ENCODE data around the gene RDH13. TPM values are rescaled to one million over a fixed set of nuclear protein-coding genes. Genes with fewer than 3 reads are reported as not detected.

RDH13 gene
- total RNA-seq, 1 donor from 2014 or later: 37.9 TPM

DNA sequence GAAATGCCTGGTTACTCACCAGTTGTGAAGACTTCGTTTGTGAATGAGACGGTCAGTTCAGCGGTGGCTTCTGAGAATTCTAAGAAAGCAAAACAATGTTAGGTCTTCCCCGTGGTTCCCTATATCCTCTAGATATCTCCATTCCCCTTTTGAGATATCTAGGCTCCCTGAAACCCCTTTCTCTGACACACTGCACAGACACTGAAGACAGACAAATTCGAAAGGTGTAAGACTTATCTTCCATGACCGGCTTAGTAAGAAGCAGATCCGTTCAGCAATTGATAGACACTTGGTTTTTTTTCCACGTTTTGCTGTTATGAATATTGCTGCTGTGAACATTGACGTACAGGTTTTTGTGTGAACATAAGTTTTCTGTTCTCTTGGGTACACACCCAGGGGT, 44.3 kb downstream of the RDH13 start:
- H3K9me3 Mint-ChIP-seq: no peaks in the 10 kb centered on the region
- TF ChIP-seq, protein P1, sequence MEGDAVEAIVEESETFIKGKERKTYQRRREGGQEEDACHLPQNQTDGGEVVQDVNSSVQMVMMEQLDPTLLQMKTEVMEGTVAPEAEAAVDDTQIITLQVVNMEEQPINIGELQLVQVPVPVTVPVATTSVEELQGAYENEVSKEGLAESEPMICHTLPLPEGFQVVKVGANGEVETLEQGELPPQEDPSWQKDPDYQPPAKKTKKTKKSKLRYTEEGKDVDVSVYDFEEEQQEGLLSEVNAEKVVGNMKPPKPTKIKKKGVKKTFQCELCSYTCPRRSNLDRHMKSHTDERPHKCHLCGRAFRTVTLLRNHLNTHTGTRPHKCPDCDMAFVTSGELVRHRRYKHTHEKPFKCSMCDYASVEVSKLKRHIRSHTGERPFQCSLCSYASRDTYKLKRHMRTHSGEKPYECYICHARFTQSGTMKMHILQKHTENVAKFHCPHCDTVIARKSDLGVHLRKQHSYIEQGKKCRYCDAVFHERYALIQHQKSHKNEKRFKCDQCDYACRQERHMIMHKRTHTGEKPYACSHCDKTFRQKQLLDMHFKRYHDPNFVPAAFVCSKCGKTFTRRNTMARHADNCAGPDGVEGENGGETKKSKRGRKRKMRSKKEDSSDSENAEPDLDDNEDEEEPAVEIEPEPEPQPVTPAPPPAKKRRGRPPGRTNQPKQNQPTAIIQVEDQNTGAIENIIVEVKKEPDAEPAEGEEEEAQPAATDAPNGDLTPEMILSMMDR (conservative IDR thresholded peaks at IDR 0.05): no peak

DNA sequence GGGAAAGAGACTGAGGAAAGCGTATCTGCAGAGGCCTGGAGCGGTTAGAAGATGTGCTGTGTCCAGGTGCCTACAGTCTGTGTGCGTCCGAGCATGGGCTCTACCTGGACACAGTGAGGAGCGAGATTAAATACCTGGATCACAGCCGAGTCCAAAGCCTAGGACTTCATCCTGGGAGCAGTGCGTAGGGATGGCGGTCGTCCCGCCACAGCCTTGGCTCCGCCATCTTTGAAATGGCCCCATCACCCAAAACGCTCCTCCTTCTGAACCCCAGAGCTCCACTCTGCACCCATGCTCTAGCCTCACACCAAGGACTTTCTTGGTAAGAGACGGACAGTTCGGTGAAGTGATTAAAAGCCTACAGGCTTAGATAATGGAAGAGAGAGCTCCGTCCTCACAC, 44.7 kb downstream of the RDH13 start:
- H3K4me3 Mint-ChIP-seq: no peak overlapping the region
- no peaks in the 10 kb centered on the region for H3K4me1 Mint-ChIP-seq (ENCODE audit: unreplicated experiment)
- H3K36me3 Mint-ChIP-seq: peaks cover 3% of the 10 kb centered on the region
- TF ChIP-seq, protein P1 (conservative IDR thresholded peaks at IDR 0.05): no peak
- no peak overlapping the region for H3K27ac Mint-ChIP-seq
- H3K27me3 Mint-ChIP-seq: peaks cover 2% of the 10 kb centered on the region
- H3K9me3 Mint-ChIP-seq: no peaks in the 10 kb centered on the region
- DNase-seq (ENCODE audit: extremely low spot score, unreplicated experiment): no peak

More for the DNA sequence above, 44.3 kb downstream of the RDH13 start:
- no peaks in the 10 kb centered on the region for H3K4me1 Mint-ChIP-seq (ENCODE audit: unreplicated experiment)
- H3K27me3 Mint-ChIP-seq: peaks cover 2% of the 10 kb centered on the region
- H3K4me3 Mint-ChIP-seq: no peak overlapping the region
- DNase-seq (ENCODE audit: extremely low spot score, unreplicated experiment): no peak
- no peak overlapping the region for H3K27ac Mint-ChIP-seq
- peaks cover 6% of the 10 kb centered on the region for H3K36me3 Mint-ChIP-seq

DNA sequence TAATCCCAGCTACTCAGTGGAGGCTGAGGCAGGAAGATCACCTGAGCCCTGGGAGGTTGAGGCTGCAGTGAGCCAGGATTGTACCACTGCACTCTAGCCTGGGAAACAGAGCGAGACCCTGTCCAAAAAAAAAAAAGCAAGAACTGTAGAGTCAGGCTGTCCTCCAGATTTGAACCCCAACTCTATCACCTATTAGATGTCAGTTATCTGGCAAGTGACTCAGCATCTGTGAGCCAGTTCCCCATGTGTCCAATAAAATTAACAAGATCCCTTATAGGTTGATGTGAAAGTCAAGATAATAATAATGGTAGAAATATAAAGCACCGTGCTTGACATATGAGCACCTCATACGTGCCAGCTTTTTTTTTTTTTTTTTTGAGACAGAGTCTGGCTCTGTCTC, 46.9 kb downstream of the RDH13 start:
- Mint-ChIP-seq H3K4me3 (no peak overlapping the region), H3K27me3 (peaks cover 19% of the 10 kb centered on the region), H3K36me3 (peaks cover 3% of the 10 kb centered on the region), H3K4me1 (ENCODE audit: unreplicated experiment) (no peaks in the 10 kb centered on the region), H3K27ac (no peak overlapping the region), H3K9me3 (no peaks in the 10 kb centered on the region)
- no peak for DNase-seq (ENCODE audit: extremely low spot score, unreplicated experiment)
- TF ChIP-seq, protein P1 (conservative IDR thresholded peaks at IDR 0.05): no peak

DNA sequence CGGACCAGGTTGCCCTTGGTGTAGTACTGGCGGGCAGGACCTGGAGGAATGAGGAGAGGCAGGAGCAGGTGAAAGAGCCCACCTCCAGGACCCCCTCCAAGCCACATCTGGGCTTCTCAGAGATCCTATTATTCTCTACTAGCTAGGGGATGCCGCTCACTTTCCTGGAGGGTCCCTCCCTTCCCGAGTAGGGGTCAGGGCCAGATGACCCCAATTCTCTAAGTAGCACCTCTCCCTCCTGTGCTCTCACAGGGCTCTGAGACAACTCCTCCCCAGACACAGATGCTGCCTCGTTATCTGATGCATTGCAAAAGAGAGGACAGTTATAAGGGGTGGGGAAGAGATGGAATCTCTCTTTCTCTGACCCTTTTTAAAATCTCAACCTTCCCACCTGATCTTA, 47.8 kb downstream of the RDH13 start:
- Mint-ChIP-seq H3K4me3 (no peak overlapping the region), H3K27ac (no peak overlapping the region), H3K36me3 (no peaks in the 10 kb centered on the region), H3K9me3 (no peaks in the 10 kb centered on the region), H3K4me1 (ENCODE audit: unreplicated experiment) (no peaks in the 10 kb centered on the region), H3K27me3 (peaks cover 27% of the 10 kb centered on the region)
- TF ChIP-seq, protein P1 (conservative IDR thresholded peaks at IDR 0.05): no peak
- no peak for DNase-seq (ENCODE audit: extremely low spot score, unreplicated experiment)

DNA sequence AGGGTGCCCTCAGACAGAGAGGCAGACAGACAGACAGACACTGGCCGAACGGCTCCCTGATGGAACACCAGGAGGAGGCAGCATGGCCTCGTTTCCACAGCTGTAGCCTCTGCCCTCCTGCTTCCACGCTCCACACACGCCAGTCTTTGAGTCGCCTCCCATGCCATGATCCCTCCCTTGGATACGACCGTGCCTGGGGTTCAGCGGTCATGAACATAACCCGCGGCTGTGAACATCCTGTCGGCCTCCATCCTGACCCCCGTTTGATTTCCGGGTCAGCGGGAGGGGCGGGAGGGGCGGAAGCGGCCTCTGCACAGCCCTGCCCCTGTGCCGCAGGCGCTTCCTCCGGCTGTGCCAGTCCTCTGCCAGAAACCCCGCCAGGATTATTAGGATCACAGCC, 48.2 kb downstream of the RDH13 start:
- H3K9me3 Mint-ChIP-seq: no peaks in the 10 kb centered on the region
- H3K36me3 Mint-ChIP-seq: no peaks in the 10 kb centered on the region
- no peak overlapping the region for H3K27ac Mint-ChIP-seq
- H3K27me3 Mint-ChIP-seq: peaks cover 27% of the 10 kb centered on the region
- H3K4me1 Mint-ChIP-seq (ENCODE audit: unreplicated experiment): no peaks in the 10 kb centered on the region
- TF ChIP-seq, protein P1 (conservative IDR thresholded peaks at IDR 0.05): no peak
- no peak overlapping the region for H3K4me3 Mint-ChIP-seq
- no peak for DNase-seq (ENCODE audit: extremely low spot score, unreplicated experiment)

DNA sequence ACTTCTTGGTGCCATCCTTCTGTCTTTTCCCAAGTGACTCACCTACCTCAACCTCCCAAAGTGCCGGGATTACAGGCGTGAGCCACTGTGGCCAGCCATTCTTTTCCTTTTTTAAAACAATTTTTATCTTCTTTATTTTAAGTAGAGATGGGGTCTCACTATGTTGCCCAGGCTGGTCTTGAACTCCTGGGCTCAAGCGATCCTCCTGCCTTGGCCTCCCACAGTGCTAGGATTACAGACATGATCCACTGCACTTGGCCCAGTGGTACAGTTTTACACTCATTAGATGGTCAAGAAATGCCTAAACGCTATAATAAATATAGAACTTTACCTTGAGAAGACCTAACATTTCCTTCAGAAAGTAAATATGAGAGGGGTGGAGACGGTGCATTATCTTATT, 49.4 kb downstream of the RDH13 start:
- Mint-ChIP-seq H3K36me3 (peaks cover 6% of the 10 kb centered on the region), H3K27ac (peak overlapping the region; percentile 46), H3K27me3 (peaks cover 37% of the 10 kb centered on the region), H3K4me3 (no peak overlapping the region), H3K9me3 (no peaks in the 10 kb centered on the region), H3K4me1 (ENCODE audit: unreplicated experiment) (no peaks in the 10 kb centered on the region)
- TF ChIP-seq, protein P1 (conservative IDR thresholded peaks at IDR 0.05): no peak
- no peak for DNase-seq (ENCODE audit: extremely low spot score, unreplicated experiment)
